Skin of body (tissue), 2 donors: ENCODE measurements around the gene CAMKMT. TPM values are rescaled to one million over a fixed set of nuclear protein-coding genes. Genes with fewer than 3 reads are reported as not detected.
A peak's percentile ranks its signal among the peaks of the same experiment; 100 is the strongest.

Experiments used
- DNase-seq: peaks from one replicate; lab custom pipeline; 2025; lab: John Stamatoyannopoulos, UW
- total RNA-seq: library from RNA; depleted of rRNA; stranded (reverse); fragments of >200 nt; gene quantifications from one replicate; pipeline ENCODE4 v1.2.3, GENCODE V29; 2014

CAMKMT gene
- total RNA-seq, 1 donor from 2014 or later = 11.7 TPM

DNA sequence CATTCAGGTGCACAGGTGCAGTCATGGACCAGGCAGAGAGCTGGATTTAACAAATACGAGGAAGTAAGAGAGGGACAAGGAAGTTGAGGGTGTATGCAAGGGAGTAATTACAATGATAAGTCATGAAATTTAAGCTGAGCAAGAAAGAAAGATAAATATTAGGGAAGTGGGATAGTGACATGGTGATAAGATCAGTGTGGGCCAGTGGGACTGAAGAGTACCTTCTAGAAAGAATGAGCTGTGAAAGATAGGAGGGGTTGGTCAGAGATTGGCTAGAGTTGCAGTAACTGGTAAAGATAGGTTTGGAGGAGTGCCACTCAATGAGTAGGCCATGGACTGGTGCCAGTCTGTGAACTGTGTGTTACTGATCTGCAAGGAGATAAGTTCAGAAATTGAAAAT, 378.9 kb downstream of the CAMKMT start:
- DNase-seq = no peak

DNA sequence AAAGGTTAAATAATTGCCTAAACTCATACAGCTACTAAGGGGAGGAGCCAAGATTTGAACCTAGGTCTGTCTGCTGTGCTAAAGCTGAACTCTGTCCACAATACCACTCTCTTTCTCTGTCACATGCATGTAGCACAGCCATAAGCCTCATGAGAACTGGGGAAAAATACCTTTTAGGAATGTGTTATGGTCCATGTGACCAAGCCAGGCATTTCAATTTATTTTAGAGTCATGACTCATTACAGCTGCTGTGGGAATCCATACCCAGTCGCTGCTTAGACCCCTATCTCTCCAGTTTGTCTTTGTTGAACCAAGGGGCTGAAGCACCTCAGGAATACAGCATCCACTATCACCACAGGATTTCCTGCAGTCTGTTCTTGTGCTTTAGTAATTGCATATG, 379.8 kb downstream of the CAMKMT start:
- DNase-seq = no peak

DNA sequence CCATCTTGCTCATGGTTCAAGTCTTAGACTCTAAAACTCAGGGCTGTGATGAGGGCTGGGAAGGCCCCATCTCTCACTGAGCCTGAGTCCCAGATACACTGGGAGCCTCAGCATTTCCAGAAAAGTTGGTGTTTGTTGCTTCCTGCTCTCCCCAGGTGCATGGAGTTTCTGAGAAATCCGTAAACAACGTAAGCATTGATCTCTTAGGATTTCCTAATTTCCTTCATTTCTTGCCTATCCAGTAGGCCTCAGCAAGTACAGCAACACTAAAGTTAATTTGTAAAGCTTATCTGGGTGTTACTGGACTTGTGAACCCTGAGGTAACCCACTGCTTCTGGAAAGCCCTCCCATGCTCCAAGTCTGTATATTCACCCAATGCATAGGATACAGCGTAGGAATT, 380.3 kb downstream of the CAMKMT start:
- DNase-seq = no peak

DNA sequence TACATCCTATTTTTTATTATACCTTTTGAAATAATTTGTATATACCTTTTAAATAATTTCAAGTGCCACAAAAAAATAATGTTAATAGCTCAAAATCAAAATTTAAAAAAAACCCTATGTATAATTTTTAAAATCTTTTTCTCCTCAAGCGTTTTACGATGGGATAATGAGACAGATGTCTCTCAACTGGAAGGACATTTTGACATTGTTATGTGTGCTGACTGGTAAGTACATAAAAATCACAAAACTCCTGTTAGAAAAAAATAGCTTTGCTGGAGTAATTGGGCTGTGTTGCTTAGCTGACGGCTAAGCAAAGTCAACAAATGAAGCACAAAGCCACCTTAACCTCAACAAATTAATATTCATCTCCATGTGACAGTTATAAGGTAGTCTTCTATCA, 381.7 kb downstream of the CAMKMT start:
- no peak for DNase-seq

DNA sequence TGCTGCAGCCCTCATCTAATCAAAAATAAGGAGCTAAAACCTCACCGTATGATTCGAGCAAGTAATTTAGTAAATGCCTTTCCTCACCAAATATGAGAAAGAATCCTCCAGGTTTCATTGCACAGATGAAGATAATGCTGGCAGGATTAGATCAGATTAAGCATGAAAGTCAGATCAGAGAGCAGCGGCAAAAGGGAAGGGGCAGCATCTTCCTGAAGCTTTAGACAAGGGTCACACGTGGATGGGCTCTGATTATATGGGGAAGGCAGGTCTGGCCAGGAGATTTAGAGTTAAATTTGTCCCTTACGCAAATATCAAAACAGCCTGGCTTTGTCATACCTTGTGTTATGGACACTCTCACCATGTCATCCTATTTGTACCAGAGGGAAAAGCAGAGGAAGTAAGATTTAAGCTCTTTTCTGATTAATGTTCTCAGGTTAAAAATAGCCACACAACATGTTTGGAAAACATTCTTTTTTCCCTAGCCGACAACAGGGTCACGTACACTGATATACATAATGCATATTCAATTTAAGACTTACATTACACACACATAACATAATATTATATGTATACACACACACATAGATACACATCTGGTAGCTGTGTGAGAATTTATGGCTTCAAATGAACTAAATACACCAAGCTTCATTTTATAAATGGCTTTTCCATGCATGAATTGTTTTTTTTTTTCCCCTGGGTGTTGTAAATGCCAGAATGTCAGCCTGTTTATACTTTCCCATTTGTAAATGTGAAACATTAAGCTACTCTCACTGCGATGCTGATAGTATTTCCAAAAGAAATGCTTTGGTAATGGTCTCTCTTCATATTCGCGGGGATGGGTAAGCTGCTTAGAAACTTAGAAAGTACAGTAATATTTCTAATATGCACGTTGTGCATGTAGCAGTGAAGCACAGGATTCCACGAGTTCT, 383.5 kb downstream of the CAMKMT start:
- DNase-seq = peak; percentile 38

DNA sequence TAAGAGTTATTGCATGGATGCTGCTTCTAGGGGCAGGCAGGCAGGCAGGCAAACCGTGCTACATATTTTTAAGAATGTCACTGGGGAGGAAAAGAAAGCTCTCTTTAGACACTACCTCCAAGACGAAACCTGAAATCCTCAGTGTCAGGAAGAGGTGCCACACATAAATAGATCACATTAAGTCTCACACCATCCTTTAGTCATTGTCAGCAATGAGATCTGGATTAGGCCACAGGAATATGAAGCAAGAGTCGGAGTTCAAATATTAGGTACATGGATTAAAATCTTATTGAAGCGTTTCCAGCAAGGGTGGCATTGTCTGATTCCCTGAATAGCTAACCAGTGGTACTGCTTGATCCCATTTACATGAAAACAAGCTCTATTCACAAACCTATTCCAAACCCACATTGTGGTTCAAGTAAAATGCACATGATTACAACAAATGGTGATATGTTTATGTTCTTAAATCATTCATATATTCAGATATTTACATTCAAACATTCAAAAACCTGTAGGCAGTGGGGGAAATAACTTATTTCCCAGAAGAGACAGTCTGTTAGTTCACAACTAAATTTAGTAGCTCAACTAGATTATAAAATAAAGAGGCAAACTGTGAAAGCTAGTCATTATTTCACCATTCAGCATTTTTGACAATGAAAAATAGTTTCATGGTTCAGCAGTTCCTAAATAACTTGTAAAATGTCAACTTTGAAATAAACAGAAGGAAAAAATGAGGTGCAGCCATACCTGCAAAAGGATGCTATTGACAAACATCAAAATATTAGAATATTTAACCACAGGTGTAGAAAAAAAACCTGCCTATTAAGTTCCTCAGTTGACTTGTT, 384.4 kb downstream of the CAMKMT start:
- no peak for DNase-seq

DNA sequence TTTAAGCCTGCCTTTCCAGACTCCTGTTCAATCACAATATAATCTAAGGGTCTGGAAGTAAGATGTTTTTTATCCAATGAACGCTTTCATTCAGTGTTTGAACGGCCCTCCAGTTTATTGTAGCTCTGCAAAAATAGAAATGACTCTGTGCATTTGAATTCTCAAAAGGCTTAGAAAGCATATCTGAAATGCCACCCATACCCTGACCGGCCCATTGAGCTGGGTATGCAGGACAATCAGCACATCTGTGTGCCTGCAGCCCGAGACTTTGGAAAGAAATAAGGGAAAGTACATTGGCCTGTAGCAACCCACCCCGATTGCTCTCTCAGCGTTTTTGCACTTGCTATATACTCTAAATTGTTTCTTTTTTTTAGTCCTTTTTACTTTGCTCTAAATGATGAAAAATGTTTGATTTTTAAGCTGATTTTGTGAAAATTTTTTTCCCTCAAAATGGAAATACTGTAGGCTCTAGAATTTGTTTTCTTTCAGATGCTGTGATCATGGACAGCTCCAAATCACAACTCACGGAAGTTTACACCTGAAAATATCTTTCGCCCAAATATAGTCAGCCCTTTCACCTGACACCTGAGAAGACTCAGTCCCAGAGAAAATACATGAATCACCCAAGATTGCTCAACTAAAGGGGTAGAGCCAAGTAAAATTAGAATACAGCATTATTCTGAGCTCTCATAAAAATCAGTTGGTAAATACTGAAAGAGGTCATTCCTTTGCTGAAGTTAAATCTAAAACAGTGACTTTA, 385.3 kb downstream of the CAMKMT start:
- DNase-seq = no peak

DNA sequence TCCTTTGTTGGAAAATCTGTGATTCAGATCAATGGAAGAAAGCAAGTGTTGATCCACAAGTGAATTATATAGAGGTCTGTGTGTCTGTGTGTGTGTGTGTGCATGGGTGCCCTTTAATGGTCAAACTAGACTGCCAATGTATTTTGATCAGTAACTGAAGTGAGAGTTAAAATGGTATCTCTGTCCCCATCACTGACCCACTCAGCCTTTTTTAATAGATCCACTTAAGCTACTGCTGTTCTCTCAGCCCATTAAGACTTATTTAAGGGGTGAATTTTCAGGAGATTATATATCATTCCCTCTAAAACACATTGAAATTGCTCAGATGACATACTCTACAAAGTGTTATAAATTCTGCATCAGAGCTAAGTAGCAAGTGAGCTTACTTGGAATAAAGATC, 386.0 kb downstream of the CAMKMT start:
- DNase-seq = no peak

DNA sequence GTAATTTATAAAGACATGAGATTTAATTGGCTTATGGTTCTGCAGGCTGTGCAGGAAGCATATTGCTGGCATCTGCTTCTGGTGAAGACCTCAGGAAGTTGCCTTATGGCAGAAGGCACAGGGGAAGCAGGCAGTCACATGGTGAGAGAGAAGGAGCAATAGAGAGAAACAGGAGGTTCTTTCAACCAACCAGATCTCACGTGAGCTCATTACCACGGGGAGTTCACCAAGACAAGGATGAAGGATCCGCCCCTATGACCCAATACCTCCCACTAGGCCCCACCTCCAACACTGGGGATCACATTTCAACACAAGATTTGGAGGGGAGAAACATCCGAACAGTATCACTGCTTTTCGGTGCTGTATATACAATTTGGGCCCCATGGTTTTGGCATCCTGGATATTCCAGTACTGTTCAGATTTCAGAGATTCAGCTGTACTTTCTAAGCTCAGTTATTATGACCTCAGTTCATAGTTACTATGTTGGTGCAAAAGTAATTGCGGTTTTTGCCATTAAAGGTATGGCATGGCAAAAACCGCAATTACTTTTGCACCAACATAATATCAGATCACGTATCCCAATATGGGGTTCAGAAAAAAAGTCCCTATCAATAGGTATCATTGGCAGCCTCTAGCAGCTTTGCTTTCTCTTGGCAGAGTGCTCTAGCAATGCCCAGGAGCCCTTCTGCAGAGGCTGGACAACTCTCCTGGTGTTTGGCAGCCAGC, 390.2 kb downstream of the CAMKMT start:
- no peak for DNase-seq

DNA sequence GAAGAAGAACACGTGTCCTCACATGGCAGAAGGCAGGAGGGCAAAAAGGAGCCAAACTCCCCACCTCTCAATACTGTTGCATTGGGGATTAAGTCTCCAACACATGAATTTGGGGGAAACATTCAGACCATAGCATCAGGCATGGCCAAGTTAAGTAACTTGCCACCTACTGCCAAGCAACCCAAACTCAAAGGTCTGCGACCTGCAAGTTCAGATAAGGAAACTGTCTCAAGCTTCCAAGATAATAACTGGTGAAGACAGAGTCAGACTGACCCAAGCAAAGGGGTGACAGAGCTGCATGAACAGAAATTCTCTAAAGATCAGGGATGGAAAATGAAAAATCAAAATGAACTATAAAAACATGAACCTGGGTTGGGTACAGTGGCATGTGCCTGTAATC, 391.0 kb downstream of the CAMKMT start:
- no peak for DNase-seq

DNA sequence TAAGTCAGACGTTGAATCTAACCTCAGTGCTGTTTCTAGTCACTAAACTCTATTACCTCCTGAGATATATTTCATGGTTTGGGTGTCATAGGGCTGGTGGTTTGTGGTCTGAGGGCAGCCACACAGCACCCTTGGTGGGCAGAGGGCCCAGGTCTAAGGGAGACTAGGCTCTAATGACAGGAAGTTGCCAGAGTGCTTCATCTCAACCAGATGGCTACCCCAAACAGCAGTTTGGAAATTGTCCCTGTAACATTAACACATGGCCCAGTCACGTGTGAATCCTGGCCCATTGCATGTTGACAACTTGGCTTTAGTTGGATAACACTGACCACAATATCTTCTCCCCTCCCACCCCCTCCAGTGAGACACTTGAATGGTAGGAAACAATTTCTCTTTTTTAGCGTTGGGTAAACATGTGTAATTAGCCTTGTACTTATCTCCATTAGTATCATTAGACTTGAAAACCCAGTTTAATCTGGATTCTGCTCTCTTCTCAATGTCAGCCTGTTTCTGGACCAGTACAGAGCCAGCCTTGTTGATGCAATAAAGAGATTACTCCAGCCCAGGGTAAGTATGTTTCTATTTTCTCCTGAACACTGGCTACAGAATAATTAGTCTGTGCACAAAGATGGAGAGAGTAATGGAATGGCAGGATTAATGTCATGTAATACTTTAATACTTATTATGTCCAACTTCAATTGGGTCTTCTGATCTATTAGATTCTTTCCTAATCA, 392.0 kb downstream of the CAMKMT start:
- DNase-seq = no peak

DNA sequence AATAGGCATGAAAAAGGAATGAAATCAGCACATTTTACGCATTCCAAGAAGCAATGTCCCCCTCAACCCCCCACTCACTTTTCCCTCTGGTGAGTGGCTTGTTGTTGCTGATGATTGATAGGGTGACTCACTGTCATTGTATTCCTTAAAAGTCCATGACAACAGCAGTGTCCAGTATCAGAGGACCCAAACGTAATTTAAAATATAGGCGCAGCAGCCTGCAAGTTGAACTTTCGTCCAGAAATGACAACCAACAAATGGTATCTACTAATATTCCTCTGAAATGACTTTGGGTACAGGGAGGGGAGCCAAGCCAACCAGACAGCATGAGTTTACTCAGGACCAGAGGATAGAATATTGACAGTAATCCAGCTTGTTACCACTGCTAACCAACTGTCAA, 396.8 kb downstream of the CAMKMT start:
- no peak for DNase-seq

DNA sequence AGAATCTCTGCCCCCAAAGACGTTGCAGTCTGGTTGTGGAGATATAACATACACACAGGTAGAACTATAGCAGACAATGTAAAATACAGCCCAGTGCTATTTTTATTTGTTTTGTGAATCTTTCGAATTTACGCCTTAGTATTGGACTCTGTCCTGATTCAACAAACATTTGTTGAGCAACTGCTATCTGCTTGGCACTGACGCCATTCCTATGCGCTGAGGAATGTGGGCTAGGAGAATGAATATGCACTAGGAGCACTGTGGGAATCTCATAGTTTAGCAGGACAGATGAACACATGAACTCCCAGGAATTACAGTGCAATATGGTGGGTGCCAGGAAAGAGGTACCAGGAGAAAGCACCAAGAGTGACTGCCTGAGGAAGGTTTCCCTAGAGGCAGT, 398.1 kb downstream of the CAMKMT start:
- DNase-seq = no peak

DNA sequence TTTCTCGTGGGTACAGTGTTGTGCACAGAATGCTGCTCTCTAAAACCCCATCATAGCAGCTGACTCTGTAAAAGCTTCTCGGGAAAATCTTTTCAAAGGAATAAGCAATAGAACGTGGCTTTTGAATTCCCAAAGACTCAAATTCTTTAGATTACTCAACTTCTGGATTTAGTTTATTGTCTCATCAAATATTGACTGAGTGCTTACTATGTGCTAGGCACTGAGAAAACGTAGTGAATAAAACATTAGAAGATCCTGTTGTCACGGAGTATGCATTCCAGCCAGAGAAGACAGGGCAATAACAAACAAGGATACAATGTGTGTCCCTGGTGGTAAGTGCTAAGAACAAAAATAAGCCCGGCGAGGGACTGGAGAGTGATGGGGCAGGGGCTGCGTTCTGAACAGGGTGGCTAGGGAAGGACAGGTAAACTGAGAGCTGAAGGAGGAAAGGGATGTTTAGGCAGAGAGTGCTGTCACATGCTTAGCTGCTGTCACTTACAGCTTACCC, 401.6 kb downstream of the CAMKMT start:
- DNase-seq = no peak

DNA sequence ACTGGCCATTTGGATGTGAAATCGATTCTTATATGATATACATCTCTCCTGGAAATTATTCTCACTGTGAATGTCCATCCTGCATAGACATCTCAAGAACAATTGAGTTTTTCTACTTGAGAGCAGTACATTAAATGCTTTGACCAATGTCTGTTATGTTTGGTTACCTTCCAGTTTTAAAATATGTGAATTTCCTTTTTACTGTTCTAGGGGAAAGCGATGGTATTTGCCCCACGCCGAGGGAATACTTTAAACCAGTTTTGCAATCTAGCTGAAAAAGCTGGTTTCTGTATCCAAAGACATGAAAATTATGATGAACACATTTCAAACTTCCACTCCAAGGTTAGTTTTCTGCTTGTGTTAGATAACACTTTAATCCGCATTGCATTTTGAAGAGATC, 404.5 kb downstream of the CAMKMT start:
- no peak for DNase-seq

DNA sequence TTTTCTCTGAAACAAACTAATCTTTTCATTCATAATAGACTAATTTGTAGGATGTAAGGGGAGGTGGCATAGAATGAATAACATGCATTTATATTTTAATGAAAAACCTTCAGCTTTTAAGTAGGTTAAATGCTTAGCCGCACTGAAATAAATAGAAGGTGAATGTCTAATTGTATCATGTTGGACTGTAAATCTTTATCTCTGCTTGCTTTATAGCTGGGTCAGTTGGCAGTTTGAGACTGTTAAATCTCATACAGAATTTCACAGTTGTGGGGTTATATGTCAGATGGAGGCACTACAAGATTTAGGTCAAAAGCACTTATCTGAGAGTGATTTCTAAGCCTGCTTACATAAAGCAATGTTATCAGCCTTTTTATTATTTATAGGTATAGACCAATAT, 405.0 kb downstream of the CAMKMT start:
- no peak for DNase-seq

DNA sequence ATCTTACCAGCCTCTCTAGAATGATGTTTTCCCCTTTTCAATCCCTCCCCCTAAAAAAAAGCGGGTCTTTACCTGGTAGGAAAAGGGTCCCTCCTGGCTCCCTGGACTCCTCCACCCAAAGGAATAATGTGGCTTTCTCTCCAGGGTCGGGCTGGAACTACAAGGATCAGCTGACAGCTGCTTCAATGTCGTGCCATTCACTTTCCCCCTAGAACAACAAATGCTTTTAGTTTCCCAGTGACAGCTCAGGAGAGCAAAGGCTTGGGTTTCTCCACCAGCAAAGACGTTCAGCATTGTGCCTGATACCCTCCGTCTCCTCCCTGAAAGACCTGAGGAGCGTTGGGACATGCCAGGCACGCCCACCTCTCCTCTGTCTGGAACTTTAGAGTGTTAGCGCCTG, 405.9 kb downstream of the CAMKMT start:
- no peak for DNase-seq

DNA sequence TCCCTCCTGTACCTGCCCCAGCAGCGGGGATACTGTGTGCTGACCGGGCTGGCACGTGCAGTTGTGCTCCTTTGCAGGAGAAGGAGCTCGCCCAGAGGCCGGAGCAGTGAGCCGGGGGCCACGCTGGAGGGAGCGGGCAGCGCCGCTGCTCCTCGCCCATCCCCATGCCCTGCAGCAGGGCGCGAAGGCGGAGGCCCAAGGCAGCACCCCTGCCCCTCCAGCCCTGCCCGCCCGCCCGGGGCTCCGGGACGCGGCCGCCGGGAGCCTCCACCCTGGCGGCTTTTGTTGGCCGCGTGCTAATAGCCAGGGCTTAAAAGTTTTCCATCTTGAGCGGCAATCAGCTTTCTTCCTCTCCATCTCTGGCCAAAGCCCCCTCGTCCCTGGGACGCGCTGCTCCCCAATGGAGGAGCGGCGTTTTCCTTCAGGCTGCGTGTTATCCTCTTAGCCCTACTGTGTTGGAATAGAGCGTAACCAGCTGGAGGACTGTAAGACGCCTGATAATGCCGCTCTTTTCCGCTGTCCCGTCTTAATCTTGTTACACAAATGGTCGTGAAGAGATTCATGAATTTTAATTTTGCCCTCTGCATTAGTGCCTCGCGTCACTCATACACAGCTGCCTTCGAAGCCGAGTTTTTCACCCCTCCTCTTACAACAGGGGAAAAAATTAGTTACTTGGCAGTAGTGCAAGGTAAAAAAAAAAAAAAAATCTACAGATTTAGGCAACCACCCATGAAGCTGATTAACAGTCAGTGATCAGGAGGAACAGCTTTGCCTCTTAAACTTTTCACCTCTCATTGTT, 406.9 kb downstream of the CAMKMT start:
- DNase-seq = no peak

DNA sequence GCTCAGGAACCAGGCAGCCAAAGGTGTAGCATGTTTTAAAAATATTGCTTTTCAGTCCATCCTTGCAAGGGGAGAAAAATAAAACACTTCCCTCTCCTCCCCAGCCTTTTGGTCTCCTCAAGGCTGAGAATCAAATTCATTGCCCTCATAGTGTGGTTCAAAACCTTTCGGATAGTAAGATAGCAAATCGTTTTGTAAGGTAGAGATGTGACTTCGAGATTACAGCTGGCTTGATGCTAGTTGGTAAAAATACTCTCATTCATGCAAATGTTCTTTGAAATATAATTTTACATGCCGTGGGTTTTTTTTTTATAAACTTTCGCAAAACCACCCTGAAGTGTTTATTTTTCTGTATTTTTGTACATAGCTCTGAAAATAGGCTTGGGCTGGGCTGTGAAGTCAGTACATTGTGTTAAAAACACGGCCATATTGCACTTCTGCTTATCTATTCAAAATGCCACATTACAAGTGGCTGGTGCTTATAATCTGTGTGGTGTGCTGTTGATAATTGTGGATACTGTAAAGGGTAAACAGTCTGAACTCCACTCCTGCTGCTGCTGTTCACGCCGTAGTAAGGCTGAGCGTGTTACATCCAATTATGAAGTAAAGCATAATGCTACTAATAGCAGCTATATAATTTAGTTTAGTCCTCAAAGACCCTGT, 407.7 kb downstream of the CAMKMT start:
- DNase-seq = no peak
